DMS153 treated with DMSO at 0.1 percent for 48 hours (cell line): ENCODE results near the gene HS6ST2.

ENCODE experiments used
- DNase-seq: peaks from one replicate; lab custom pipeline; 2025; ENCODE audit not compliant: unreplicated experiment; lab: John Stamatoyannopoulos, UW

The HS6ST2 gene

GRCh38 chrX:132807411-132808030 is 150.9 kb downstream of the HS6ST2 start:
- DNase-seq: no peak

- DNase-seq: no peak
Observed at GRCh38 chrX:132802033-132802432, 156.4 kb downstream of the HS6ST2 start.

GRCh38 chrX:132795181-132795580 is 163.2 kb downstream of the HS6ST2 start:
- no peak for DNase-seq

GRCh38 chrX:132791714-132792113 is 166.7 kb downstream of the HS6ST2 start:
- DNase-seq: no peak

GRCh38 chrX:132790329-132790728 is 168.1 kb downstream of the HS6ST2 start:
- DNase-seq: no peak

- no peak for DNase-seq
Observed at GRCh38 chrX:132786217-132786616, 172.2 kb downstream of the HS6ST2 start.

- DNase-seq: no peak
Observed at GRCh38 chrX:132778917-132779316, 179.5 kb downstream of the HS6ST2 start.

- DNase-seq: no peak
Observed at GRCh38 chrX:132776486-132777210, 181.8 kb downstream of the HS6ST2 start.

- no peak for DNase-seq
Observed at GRCh38 chrX:132775263-132775823, 183.1 kb downstream of the HS6ST2 start.

GRCh38 chrX:132774010-132774714 is 184.3 kb downstream of the HS6ST2 start:
- DNase-seq: no peak

- DNase-seq: no peak
Observed at GRCh38 chrX:132769609-132770008, 188.8 kb downstream of the HS6ST2 start.

GRCh38 chrX:132766452-132766851 is 192.0 kb downstream of the HS6ST2 start:
- DNase-seq: no peak

- no peak for DNase-seq
Observed at GRCh38 chrX:132763528-132763927, 194.9 kb downstream of the HS6ST2 start.

GRCh38 chrX:132758759-132759158 is 199.7 kb downstream of the HS6ST2 start:
- DNase-seq: no peak

GRCh38 chrX:132757066-132757623 is 201.3 kb downstream of the HS6ST2 start:
- no peak for DNase-seq

GRCh38 chrX:132756439-132756838 is 202.0 kb downstream of the HS6ST2 start:
- no peak for DNase-seq

- no peak for DNase-seq
Observed at GRCh38 chrX:132751063-132751690, 207.3 kb downstream of the HS6ST2 start.

- no peak for DNase-seq
Observed at GRCh38 chrX:132750331-132751062, 207.9 kb downstream of the HS6ST2 start.

- no peak for DNase-seq
Observed at GRCh38 chrX:132749406-132749805, 209.0 kb downstream of the HS6ST2 start.

GRCh38 chrX:132748909-132749308 is 209.5 kb downstream of the HS6ST2 start:
- DNase-seq: no peak
